ENCODE results near the gene KRT74. TPM values are rescaled to one million over a fixed set of nuclear protein-coding genes. Genes with fewer than 3 reads are reported as not detected.

KRT74 gene
- total RNA-seq, 1 experiment from 2014 or later: not detected

- ChIA-PET POLR2A (no interaction called here), CTCF (interaction anchor here (0.6 to 1.1 kb wide), 2 partner anchors 28 to 262 kb away, joined by 3 to 11 read pairs; no protein-coding TSS in a partner anchor)
- ATAC-seq (no peak), DNase-seq (ENCODE audit: low read depth, low spot score) (no peak)
- peaks cover 8% of the 10 kb centered on the region for H3K27me3 ChIP-seq (ENCODE audit: control insufficient read depth, insufficient read depth, low read length)
- no peaks in the 10 kb centered on the region for H3K9me3 ChIP-seq (ENCODE audit: control insufficient read depth, insufficient read depth, low read depth, low read length)
- H3K4me1 ChIP-seq (ENCODE audit: control insufficient read depth, insufficient read depth, low read length): no peaks in the 10 kb centered on the region
- TF ChIP-seq REST (IDR thresholded peaks at IDR 0.05; ENCODE audit: insufficient read depth in 1 of 2, low read depth in 2 of 2, low read length in 1 of 2) (no peak), SIN3A (IDR thresholded peaks at IDR 0.05; ENCODE audit: borderline replicate concordance, insufficient read depth, low read depth, low read length) (no peak), TCF7L2 (IDR thresholded peaks at IDR 0.05; ENCODE audit: low read depth, low read length) (no peak), POLR2AphosphoS5 (IDR thresholded peaks at IDR 0.05; ENCODE audit: low read depth, low read length) (no peak), CTCF (IDR thresholded peaks at IDR 0.05) (no peak)
- intact Hi-C loops (cut with micrococcal nuclease; ENCODE audit: unreplicated experiment): no loop called here
- no peak overlapping the region for H3K4me3 ChIP-seq (ENCODE audit: low read depth in 2 of 2, low read length in 2 of 2)
- no TSS peak for BruUV-seq (replicated peaks)
- no peak overlapping the region for H3K27ac ChIP-seq (ENCODE audit: low read length)
- no peaks in the 10 kb centered on the region for H3K36me3 ChIP-seq (ENCODE audit: control insufficient read depth, insufficient read depth, low read length)
- in situ Hi-C loops (cut with HindIII; ENCODE audit: low pct_unique_long_range_greater_than_20kb, low sequenced_read_pairs): no loop called here
Observed at GRCh38 chr12:52608161-52608560, 34.5 kb upstream of the KRT74 start.

- Histone ChIP-seq H3K4me3 (ENCODE audit: low read depth in 2 of 2, low read length in 2 of 2) (no peak overlapping the region), H3K4me1 (ENCODE audit: control insufficient read depth, insufficient read depth, low read length) (no peaks in the 10 kb centered on the region), H3K36me3 (ENCODE audit: control insufficient read depth, insufficient read depth, low read length) (no peaks in the 10 kb centered on the region), H3K9me3 (ENCODE audit: control insufficient read depth, insufficient read depth, low read depth, low read length) (no peaks in the 10 kb centered on the region), H3K27ac (ENCODE audit: low read length) (no peak overlapping the region), H3K27me3 (ENCODE audit: control insufficient read depth, insufficient read depth, low read length) (peaks cover 8% of the 10 kb centered on the region)
- TF ChIP-seq CTCF (IDR thresholded peaks at IDR 0.05): no peak
- TF ChIP-seq POLR2AphosphoS5 (IDR thresholded peaks at IDR 0.05; ENCODE audit: low read depth, low read length): no peak
- TF ChIP-seq TCF7L2 (IDR thresholded peaks at IDR 0.05; ENCODE audit: low read depth, low read length): no peak
- TF ChIP-seq SIN3A (IDR thresholded peaks at IDR 0.05; ENCODE audit: borderline replicate concordance, insufficient read depth, low read depth, low read length): no peak
- DNase-seq (ENCODE audit: low read depth, low spot score): no peak
- no TSS peak for BruUV-seq (replicated peaks)
- POLR2A ChIA-PET: no interaction called here
- in situ Hi-C loops (cut with HindIII; ENCODE audit: low pct_unique_long_range_greater_than_20kb, low sequenced_read_pairs): no loop called here
- intact Hi-C loops (cut with micrococcal nuclease; ENCODE audit: unreplicated experiment): no loop called here
- CTCF ChIA-PET: no interaction called here
- no peak for ATAC-seq
Observed at GRCh38 chr12:52607314-52607713, 33.7 kb upstream of the KRT74 start.
